ENCODE measurements around the gene DNAJC6.
"Not testable (repeated sequence)": the region's sequence is repeated elsewhere in the genome, so short reads cannot be mapped to it uniquely, and the experiment has no call there.

DNA sequence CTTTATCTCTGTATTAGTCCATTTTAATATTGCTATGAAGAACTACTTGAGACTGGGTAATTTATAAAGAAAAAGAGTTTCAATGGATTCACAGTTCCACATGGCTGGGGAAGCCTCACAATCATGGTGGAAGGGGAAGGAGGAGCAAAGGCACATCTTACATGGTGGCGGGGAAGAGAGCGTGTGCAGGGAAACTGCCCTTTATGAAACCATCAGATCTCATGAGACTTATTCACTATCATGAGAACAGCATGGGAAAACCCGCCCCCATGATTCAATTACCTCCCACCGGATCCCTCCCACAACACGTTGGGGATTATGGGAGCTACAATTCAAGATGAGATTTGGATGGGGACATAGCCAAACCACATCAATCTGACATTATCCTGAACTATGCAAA lies 75.1 kb downstream of the DNAJC6 start:
- not testable (repeated sequence) for TF ChIP-seq CTCF (conservative IDR thresholded peaks at IDR 0.05); EZH2 (IDR thresholded peaks at IDR 0.05; ENCODE audit: low read depth)
